Measurements from ENCODE around the gene IGFBPL1.

- TF ChIP-seq EP300 (IDR thresholded peaks at IDR 0.05) (no peak), MAX (IDR thresholded peaks at IDR 0.05) (no peak), GATA3 (IDR thresholded peaks at IDR 0.05; ENCODE audit: borderline replicate concordance) (no peak)
Observed at GRCh38 chr9:38394416-38394815, 29.8 kb downstream of the IGFBPL1 start.
